ENCODE results near the gene SP6. TPM values are rescaled to one million over a fixed set of nuclear protein-coding genes. Genes with fewer than 3 reads are reported as not detected.

The SP6 gene
- total and polyA plus RNA-seq, 2 of the 4 experiments (the other 2 are of a cell fraction) = under 0.01 to 0.31 TPM

GRCh38 chr17:47803201-47803600, 47.8 kb downstream of the SP6 start:
- H3K9me1 ChIP-seq (ENCODE audit: insufficient read depth, low read length) = no peaks in the 10 kb centered on the region
- no peak overlapping the region for H4K8ac ChIP-seq (ENCODE audit: low read depth in 2 of 2, low read length in 2 of 2)
- H3K18ac ChIP-seq (ENCODE audit: low read depth, low read length) = no peak overlapping the region
- ATAC-seq (ENCODE audit: low read depth) (no peak), DNase-seq (no peak)
- WGBS, 2 experiments (ENCODE audit: extremely low coverage in 2 of 2, insufficient read length in 1 of 2) = no CpG with 5 or more reads among the region's 5 CpGs
- intact Hi-C loops (cut with micrococcal nuclease) (no loop called here), dilution Hi-C loops (cut with HindIII; ENCODE audit: low sequenced_read_pairs, unreplicated experiment) (no loop called here), in situ Hi-C loops (cut with MboI; ENCODE audit: low sequenced_read_pairs) (no loop called here)
- no peaks in the 10 kb centered on the region for H3K9me3 ChIP-seq (ENCODE audit: control insufficient read depth, insufficient read depth, low read length)
- no peak overlapping the region for H2AK5ac ChIP-seq (ENCODE audit: low read depth, low read length)
- H3K4ac ChIP-seq (ENCODE audit: low read depth, low read length) = no peak overlapping the region
- H3K4me2 ChIP-seq (ENCODE audit: low read depth, low read length) = no peak overlapping the region
- no peak overlapping the region for H3K56ac ChIP-seq (ENCODE audit: extremely low read depth, insufficient read depth, low read length)
- no peak overlapping the region for H4K5ac ChIP-seq (ENCODE audit: low read depth, low read length)
- no peaks in the 10 kb centered on the region; the same call in none of the 2 replicates for H4K20me1 ChIP-seq (ENCODE audit: insufficient read depth, low read length)
- no peak overlapping the region for H2AK9ac ChIP-seq (replicated peaks; ENCODE audit: low read depth, low read length, poor library complexity)
- H3K14ac ChIP-seq (replicated peaks; ENCODE audit: low read depth, low read length) = no peak overlapping the region
- peaks cover 17% of the 10 kb centered on the region for H3K36me3 ChIP-seq (ENCODE audit: control insufficient read depth, insufficient read depth, low read length)
- H2BK20ac ChIP-seq (ENCODE audit: low read depth, low read length) = no peak overlapping the region
- H2BK120ac ChIP-seq (ENCODE audit: low read depth, low read length) = no peak overlapping the region
- no peak overlapping the region for H3K4me3 ChIP-seq (ENCODE audit: insufficient read depth, low read depth, low read length)
- H3K27me3 ChIP-seq (ENCODE audit: control insufficient read depth, insufficient read depth, low read length) = peaks cover 34% of the 10 kb centered on the region
- no peak overlapping the region for H4K91ac ChIP-seq (ENCODE audit: insufficient read depth, low read depth, low read length)
- CTCF ChIA-PET = no interaction called here
- H3K27ac ChIP-seq (ENCODE audit: insufficient read depth, low read length) = no peak overlapping the region
- TF ChIP-seq SMC3 (IDR thresholded peaks at IDR 0.05; ENCODE audit: low read depth, low read length) = no peak
- H3K79me1 ChIP-seq (ENCODE audit: low read depth in 1 of 2, low read length in 2 of 2) = no peaks in the 10 kb centered on the region
- BruUV-seq (replicated peaks) = no TSS peak
- no peaks in the 10 kb centered on the region for H3K4me1 ChIP-seq (ENCODE audit: control insufficient read depth, insufficient read depth, low read length)
- no peak overlapping the region for H3K23ac ChIP-seq (ENCODE audit: low read depth, low read length)
- H2BK5ac ChIP-seq (ENCODE audit: low read depth, low read length, poor library complexity, severe bottlenecking) = no peak overlapping the region
- no peak overlapping the region for H2BK15ac ChIP-seq (ENCODE audit: low read depth, low read length)
- POLR2A ChIA-PET (ENCODE audit: unreplicated experiment) = no interaction called here
- H2AFZ ChIP-seq (replicated peaks; ENCODE audit: low read length, poor library complexity) = no peak overlapping the region
- no peak overlapping the region for H3K9ac ChIP-seq (ENCODE audit: low read depth, low read length)
